Heart left ventricle (tissue), 13 donors: Measurements from ENCODE around the gene TRAPPC10.
"Not testable (repeated sequence)": the region's sequence is repeated elsewhere in the genome, so short reads cannot be mapped to it uniquely, and the experiment has no call there.

ENCODE experiments used
- CTCF ChIP-seq, 12 donors: fragments of 200-600 bp; sonication (generic) in 4 of 12; IDR thresholded peaks; one replicate each; pipeline versions ENCODE4 v1.5.0 to v1.8.0; 2018 to 2022; ENCODE audit warnings: antibody characterized with exemption in 12 of 12, mild to moderate bottlenecking in 5 of 12
- POLR2A ChIP-seq, 2 donors: fragments of 450-650 bp; IDR thresholded peaks; one replicate each; pipeline ENCODE4 v1.6.1; 2017; ENCODE audit warnings: antibody characterized with exemption in 2 of 2, mild to moderate bottlenecking in 2 of 2, moderate library complexity in 2 of 2
- donor health status: ischemic (EF 13 %, LVEDD 7.1; RV severe dilation, severe dysfunction).
- donor health status: DM: no; HTN: yes; CAD: no.
- donor health status: DM: no; HTN: no; CAD: no.
- donor health status: ischemic (EF 25% LVEDD 6.9; RV normal size, moderate dysfunction).
- donor health status: ischemic (EF 25% LVEDD 5.7; RV mildly dilated, moderate dysfunction).
- donor health status: ischemic (EF 35%, LVEDD 5.7; RV mildly dilated, moderate dysfunction).
- donor health status: nonischemic (EF 11% LVEDD 7.7; RV severe dilation, severe dysfunction).
- donor health status: DM: yes; HTN: yes; CAD: no.
- donor health status: PGD.
- donor health status: ischemic (EF 29% LVEDD 5.4; RV normal size, mild dysfunction).
- donor health status: nonischemic (EF 23%, LVEDD 6.1; RV moderate dilation, normal function).

DNA sequence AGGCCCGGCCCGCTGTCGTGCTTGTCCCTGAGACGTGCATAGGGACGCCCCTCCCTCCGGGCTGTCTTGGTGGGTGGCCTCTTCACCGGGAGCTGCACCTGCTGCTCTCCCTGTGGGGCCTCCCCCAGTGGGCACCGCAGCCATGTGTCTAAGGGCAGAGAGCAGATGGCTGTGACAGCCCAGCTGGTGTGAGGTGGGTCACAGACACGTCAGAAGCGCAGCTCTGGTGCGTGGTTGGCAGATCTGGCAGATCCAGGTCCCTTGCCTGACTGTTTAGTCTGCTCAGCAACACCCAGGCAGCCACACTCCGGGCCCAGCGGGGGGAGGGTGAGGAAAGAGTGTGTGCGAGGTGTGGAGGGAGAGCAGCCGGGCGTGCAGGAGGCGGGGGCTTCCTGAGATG lies 131.3 kb downstream of the TRAPPC10 start:
- TF ChIP-seq POLR2A, CTCF (IDR thresholded peaks at IDR 0.05): not testable (repeated sequence)
